H7 (cell line): Measurements from ENCODE around the gene AOC1. TPM values are rescaled to one million over a fixed set of nuclear protein-coding genes. Genes with fewer than 3 reads are reported as not detected.

ENCODE experiments used
- DNase-seq: peaks from one replicate; pipeline ENCODE4 v3.0.0; 2012
- H3K27me3 ChIP-seq: 2 replicates; pipeline ENCODE4 v1.6.0; 2011; ENCODE audit warnings: mild to moderate bottlenecking, low read length; ENCODE audit not compliant: control insufficient read depth, insufficient read depth
- H3K36me3 ChIP-seq: replicated peaks from 2 replicates; pipeline ENCODE4 v1.5.1; 2011; ENCODE audit warnings: low read length; ENCODE audit not compliant: control insufficient read depth, insufficient read depth
- H3K4me3 ChIP-seq: 2 replicates; pipeline ENCODE4 v1.5.1; 2011; ENCODE audit warnings: low read depth, mild to moderate bottlenecking, control low read depth, low read length, moderate library complexity; ENCODE audit not compliant: insufficient read depth
- total RNA-seq: library from RNA; depleted of rRNA; stranded (reverse); fragments of >200 nt; shearing (Covaris generic); gene quantifications from 2 replicates; pipeline ENCODE4 v1.2.3, GENCODE V29; 2014

AOC1 gene
- total RNA-seq, 1 experiment from 2014 or later: not detected

DNA sequence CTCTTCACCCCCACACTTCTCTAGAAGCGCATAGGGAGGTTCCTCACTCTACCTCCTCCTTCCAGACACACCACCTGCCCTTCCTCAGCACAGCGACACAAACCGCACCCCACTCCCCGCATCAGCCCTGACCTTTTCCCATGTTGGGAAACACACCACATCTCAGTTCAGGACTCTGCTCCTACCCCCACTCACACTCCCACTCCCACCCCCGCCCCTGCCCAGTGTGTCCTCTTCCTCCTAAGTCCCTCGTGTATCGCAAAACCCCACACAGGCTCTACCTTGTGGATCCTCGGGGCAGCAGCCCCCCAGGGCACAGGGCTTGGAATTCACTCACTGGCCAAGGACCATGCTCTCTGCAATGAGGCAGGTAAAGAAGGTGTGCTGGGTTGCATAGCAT, 4.2 kb upstream of the AOC1 start:
- Histone ChIP-seq H3K27me3 (no peaks in the 10 kb centered on the region; the same call in 1 of the 2 replicates), H3K4me3 (no peak overlapping the region), H3K36me3 (no peaks in the 10 kb centered on the region)
- no peak for DNase-seq

DNA sequence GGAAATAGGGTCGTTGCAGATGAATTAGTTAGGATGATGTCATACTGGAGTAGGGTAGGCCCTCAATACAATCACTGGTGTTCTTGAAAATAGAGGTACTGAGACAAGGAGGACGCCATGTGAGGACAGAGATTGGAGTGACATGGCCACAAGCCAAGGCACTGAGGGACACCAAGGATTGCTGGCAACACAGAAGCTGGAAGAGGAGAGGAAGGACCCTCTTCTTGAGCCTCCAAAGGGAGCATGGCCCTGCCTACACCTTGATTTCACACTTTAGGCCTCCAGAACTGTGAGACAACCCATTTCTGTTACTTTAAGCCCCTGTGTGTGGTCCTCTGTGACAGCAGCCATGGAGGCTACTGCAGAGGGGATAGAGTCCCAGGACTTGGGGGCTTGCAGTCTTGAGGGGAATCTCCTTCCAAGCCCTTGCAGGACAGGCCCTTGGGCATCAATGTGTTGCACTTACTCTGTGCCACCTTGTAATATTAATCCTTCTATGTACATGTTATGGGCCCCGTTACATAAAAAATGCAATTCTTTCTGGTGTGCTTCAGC, 3.7 kb upstream of the AOC1 start:
- Histone ChIP-seq H3K36me3 (no peaks in the 10 kb centered on the region), H3K4me3 (no peak overlapping the region), H3K27me3 (no peaks in the 10 kb centered on the region; the same call in 1 of the 2 replicates)
- DNase-seq: no peak

DNA sequence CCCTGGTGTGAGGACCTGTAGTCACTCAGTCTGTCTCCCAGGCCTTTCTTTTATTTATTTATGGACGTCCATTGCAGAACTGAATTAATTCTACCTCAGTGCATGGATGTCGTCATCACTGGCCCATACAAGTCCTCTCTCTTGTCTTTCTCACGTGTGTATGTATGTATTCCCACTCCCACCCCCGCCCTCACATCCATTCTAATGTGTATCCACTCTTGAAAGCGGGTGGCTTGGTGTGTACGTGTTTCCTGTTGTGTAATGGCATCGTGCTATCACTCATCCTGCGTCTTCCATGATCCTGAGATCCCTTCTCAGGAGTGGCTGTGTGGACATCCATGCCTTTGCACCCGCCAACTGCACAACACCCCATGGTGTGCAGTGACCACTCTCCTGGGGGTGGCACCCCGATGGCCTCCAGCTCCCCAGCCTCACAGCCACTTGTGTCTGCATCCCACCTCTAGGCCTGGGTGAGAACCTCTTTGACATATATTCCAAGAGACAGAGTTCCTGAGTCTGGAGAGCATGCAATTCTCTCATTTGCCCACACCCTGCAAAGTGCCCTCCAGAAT, 3.0 kb upstream of the AOC1 start:
- H3K36me3 ChIP-seq: no peaks in the 10 kb centered on the region
- H3K4me3 ChIP-seq: no peak overlapping the region
- H3K27me3 ChIP-seq: no peaks in the 10 kb centered on the region; the same call in 1 of the 2 replicates
- no peak for DNase-seq

DNA sequence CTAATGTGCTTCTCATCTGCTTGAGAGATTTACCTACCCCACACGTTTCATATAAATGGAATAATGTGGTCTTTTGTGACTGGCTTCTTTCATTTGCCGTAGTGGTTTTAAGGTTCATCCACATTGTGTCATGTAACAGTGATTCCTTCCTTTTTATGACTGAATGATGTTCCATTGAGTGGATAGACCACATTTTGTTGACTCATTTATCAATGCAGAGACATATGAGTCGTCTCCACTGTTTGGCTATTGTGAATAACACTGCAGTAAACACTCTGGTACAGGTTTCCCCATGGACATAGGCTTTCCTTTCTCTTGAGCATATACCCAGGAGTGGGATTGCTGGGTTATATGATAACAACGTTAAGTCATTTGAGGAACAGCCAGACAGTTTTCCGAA, 2.0 kb upstream of the AOC1 start:
- H3K27me3 ChIP-seq: no peaks in the 10 kb centered on the region; the same call in 1 of the 2 replicates
- no peaks in the 10 kb centered on the region for H3K36me3 ChIP-seq
- no peak for DNase-seq
- no peak overlapping the region for H3K4me3 ChIP-seq

DNA sequence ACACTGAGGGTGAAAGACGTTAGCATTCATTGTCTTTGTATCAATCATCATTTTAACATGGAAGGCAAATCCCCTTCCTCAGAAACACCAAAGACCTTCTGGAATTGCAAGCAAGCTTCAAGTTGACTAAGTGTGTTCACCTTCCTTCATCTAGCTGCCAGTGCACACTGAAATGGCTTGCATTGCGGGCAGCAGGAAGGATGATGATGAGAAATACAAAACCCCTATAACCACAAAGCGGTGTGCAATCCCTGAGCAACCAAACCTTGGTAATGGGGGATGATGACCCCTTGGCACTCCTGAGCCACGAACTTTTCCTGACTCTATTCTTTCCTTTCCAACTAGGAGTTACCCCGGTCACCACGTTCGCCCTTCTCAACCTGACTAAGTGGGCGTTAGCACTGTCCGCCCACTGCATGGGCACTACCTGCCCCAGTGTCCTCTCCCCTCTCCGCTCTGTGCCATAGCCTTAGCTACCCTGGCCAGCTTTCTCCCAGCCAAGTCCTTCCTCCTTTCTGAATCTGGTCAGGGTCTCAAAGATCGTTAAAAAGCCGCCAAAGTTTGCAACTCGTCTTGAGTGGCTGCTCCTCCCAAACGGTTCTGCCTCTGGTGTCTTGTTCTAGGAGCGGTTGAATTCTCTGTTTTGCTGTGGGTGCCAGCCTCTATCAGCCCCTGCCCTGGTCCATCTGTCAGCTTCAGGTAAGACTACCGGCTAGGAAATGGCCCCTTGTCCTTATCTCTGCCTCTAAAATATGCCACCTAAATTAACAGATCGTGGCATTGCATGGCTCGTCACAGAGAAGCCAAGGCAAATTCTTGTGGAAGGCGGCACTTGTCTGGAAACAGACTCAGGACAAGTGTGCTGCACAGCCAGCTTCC, 586 bp upstream of the AOC1 start:
- no peaks in the 10 kb centered on the region; the same call in 1 of the 2 replicates for H3K27me3 ChIP-seq
- DNase-seq: no peak
- no peaks in the 10 kb centered on the region for H3K36me3 ChIP-seq
- H3K4me3 ChIP-seq: no peak overlapping the region

DNA sequence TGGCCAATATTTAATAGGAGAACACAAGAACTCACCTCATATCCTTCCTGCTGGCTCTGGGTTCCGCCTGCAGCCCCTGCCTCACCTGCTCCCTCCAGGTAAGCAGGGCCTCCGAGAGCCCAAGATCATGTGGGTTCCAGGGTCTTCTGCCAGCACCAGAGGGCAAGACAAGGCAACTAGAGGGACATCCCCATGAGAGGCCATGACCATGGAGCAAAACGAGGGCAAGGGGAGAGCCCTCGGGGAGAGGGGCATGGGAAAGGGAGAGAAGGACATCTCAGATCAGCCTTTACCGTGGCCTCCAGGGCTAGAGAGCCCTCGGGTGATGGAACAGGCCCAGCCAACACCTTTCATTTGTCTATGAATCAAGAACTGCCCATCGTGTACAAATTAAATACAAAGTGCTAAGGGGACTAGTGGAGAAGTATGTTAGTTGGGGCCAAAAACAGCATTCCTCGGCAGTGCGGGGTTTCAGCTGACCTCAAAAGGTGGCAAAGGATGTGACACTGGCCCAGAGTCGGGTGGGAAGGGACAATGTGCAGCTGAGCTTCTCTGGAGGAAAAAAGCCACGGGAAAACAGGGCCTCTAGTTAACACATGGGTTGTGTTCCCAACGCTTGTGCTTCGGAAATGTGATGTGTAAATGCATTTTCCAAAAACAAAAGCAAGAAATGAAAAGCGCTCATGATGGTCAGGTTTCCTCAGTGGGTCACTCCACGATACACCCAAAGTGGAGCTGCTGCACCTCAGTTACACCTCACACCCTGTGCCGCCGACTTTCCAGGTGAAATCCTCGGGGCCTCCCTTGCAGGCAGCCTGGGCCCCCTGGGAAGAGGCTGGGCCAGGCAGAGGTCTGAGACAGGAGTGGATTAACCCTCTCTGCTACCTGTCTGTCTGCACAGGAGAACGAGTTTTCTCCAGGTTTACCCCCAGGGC, 2.0 kb downstream of the AOC1 start:
- H3K27me3 ChIP-seq: no peaks in the 10 kb centered on the region; the same call in 1 of the 2 replicates
- no peaks in the 10 kb centered on the region for H3K36me3 ChIP-seq
- peak; percentile 36 for DNase-seq
- no peak overlapping the region for H3K4me3 ChIP-seq

GRCh38 chr7:150855046-150855445, 2.7 kb downstream of the AOC1 start:
- no peak for DNase-seq
- H3K36me3 ChIP-seq: no peaks in the 10 kb centered on the region

DNA sequence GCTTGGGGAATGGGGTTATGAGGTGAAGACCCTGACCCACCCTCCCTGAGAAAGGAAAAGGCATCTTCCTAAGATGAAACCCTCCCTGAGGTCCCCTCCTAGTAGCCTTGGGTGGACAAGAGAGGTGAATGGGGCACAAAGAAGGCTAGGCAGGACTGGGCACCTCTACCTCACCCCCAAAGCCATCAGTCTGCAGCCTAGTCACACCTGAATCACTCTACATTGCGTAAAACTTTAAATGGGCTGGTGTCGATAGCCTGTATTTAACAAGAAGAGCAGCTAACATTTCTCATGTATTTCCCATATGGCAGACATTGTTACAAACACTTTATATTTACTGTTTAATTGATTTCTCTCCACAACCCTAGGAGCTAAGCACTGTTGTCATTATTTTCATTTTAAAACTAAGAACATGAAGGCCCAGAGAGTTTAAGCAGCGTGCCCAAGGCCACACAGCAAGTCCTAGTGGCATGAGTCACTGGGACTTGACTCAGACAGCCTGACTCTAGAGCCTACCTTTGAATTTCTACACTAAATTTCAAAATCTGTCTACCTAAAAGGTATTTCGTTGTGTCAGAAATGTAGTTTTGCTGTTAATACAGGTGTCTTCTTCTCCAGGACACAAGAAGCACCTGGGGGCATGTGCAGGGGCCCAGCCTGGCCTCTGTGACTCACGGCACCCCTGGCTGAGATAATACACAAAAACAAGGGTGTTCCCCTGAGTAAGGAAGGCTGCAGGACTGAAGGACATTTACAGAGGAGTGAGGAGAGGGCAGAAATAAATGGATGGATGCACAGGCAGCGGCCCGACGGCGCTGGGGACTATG, 3.4 kb downstream of the AOC1 start:
- H3K36me3 ChIP-seq: no peaks in the 10 kb centered on the region
- H3K27me3 ChIP-seq: no peaks in the 10 kb centered on the region
- no peak for DNase-seq

More at GRCh38 chr7:150855046-150855445, 2.7 kb downstream of the AOC1 start:
- no peaks in the 10 kb centered on the region; the same call in 1 of the 2 replicates for H3K27me3 ChIP-seq
- H3K4me3 ChIP-seq: no peak overlapping the region

GRCh38 chr7:150856303-150857275, 4.3 kb downstream of the AOC1 start:
- no peak overlapping the region for H3K4me3 ChIP-seq
- peak; percentile 39 for DNase-seq
- no peaks in the 10 kb centered on the region for H3K27me3 ChIP-seq
- H3K36me3 ChIP-seq: no peaks in the 10 kb centered on the region

More for the DNA sequence above, 3.4 kb downstream of the AOC1 start:
- no peak overlapping the region for H3K4me3 ChIP-seq

DNA sequence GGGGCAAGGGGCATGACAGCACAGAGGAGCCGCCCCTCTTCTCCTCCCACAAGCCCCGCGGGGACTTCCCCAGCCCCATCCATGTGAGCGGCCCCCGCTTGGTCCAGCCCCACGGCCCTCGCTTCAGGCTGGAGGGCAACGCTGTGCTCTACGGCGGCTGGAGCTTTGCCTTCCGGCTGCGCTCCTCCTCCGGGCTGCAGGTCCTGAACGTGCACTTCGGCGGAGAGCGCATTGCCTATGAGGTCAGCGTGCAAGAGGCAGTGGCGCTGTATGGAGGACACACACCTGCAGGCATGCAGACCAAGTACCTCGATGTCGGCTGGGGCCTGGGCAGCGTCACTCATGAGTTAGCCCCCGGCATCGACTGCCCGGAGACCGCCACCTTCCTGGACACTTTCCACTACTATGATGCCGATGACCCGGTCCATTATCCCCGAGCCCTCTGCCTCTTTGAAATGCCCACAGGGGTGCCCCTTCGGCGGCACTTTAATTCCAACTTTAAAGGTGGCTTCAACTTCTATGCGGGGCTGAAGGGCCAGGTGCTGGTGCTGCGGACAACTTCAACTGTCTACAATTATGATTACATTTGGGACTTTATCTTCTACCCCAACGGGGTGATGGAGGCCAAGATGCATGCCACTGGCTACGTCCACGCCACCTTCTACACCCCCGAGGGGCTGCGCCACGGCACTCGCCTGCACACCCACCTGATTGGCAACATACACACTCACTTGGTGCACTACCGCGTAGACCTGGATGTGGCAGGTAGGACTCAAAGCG, 5.1 kb downstream of the AOC1 start:
- Histone ChIP-seq H3K4me3 (no peak overlapping the region), H3K36me3 (no peaks in the 10 kb centered on the region), H3K27me3 (no peaks in the 10 kb centered on the region)
- DNase-seq: peak; percentile 33

DNA sequence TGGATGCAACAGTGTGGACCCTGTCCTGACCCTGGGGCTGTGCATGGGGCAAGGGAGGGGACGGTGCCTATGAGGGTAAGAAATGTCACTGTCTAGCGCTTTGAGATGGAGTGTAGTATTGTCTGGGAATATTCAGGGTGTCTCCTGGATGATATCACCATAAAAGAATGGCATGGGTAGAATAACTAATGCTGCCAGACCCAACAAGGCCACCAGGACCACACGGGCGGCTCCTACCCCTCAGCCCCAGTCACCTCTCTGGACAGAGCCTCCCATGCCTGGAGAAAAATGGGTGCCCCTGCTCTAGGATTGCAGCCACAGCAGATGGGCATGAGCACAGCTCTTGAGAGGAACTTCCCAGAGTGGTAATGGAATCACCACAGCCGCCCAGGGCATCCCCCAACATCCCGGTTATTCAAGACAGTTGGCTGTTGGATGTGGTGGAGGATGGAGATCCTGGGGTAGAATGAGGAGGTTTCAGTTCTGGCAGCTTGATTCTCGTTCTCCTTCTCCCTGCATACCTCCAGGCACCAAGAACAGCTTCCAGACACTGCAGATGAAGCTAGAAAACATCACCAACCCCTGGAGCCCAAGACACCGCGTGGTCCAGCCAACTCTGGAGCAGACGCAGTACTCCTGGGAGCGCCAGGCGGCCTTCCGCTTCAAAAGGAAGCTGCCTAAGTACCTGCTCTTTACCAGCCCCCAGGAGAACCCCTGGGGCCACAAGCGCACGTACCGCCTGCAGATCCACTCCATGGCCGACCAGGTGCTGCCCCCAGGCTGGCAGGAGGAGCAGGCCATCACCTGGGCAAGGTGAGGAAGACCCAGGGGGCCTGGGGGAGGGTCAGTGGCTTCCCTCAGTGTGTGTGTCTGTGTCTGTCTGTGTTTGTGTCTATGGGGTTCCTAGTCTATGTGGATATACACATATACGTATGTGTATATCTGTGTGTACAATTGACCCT, 6.2 kb downstream of the AOC1 start:
- H3K4me3 ChIP-seq: no peak overlapping the region
- no peaks in the 10 kb centered on the region for H3K36me3 ChIP-seq
- peak; percentile 50 for DNase-seq
- no peaks in the 10 kb centered on the region for H3K27me3 ChIP-seq
